ENCODE results near the gene ZSCAN10. TPM values are rescaled to one million over a fixed set of nuclear protein-coding genes. Genes with fewer than 3 reads are reported as not detected.

ZSCAN10 gene
- total RNA-seq, 1 donor = not detected

DNA sequence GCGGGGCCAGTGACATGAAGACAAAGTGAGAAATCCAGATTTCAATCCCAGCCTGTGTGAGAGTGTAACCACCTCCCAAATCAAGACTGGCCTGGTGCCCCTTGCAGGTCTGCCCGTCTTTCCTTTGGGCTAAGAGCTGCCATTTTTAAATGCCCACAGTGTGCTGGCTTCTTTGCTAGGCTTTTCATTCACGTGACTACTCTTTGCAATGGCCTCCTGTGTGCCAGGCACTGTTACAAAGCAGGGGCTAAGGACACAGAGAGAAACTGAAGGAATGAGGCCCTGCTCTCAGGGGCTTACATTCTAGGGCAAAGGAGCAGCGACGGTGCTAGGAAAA, 269 bp upstream of the ZSCAN10 start:
- DNase-seq (ENCODE audit: low read depth) = no peak
- H3K4me3 ChIP-seq (ENCODE audit: low read depth, low read length) = no peak overlapping the region
- TF ChIP-seq CTCF (IDR thresholded peaks at IDR 0.05; ENCODE audit: insufficient read depth, low read depth, low read length) = no peak

DNA sequence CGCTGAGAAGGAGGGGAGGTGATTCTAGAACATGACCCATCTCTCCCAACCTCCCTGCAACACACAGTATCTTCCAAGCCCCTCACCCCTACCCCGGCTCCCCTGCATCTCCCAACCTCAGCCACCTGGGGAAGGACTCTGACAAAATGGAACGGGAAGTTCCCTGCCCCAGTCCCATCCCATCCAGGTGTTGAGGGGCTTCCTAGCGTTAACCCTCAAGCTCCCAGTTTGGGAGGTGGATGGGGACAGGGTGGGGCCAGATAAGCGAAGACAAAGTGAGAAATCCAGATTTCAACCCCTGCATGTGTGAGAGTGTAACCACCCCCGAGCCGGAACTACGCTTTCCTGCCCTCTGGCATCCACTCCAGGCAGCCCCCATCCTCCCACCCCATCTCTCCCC, 1.8 kb downstream of the ZSCAN10 start:
- DNase-seq (ENCODE audit: low read depth) = no peak
- H3K4me3 ChIP-seq (ENCODE audit: low read depth, low read length) = no peak overlapping the region

GRCh38 chr16:3096362-3096761, 2.7 kb downstream of the ZSCAN10 start:
- TF ChIP-seq CTCF (IDR thresholded peaks at IDR 0.05; ENCODE audit: insufficient read depth, low read depth, low read length) = no peak
- no peak for DNase-seq (ENCODE audit: low read depth)

More for the DNA sequence above, 1.8 kb downstream of the ZSCAN10 start:
- no peak for TF ChIP-seq CTCF (IDR thresholded peaks at IDR 0.05; ENCODE audit: insufficient read depth, low read depth, low read length)

GRCh38 chr16:3095869-3096268, 3.2 kb downstream of the ZSCAN10 start:
- no peak for DNase-seq (ENCODE audit: low read depth)
- no peak overlapping the region for H3K4me3 ChIP-seq (ENCODE audit: low read depth, low read length)
- peak; percentile 39 for TF ChIP-seq CTCF (IDR thresholded peaks at IDR 0.05; ENCODE audit: insufficient read depth, low read depth, low read length)

More at GRCh38 chr16:3096362-3096761, 2.7 kb downstream of the ZSCAN10 start:
- no peak overlapping the region for H3K4me3 ChIP-seq (ENCODE audit: low read depth, low read length)

DNA sequence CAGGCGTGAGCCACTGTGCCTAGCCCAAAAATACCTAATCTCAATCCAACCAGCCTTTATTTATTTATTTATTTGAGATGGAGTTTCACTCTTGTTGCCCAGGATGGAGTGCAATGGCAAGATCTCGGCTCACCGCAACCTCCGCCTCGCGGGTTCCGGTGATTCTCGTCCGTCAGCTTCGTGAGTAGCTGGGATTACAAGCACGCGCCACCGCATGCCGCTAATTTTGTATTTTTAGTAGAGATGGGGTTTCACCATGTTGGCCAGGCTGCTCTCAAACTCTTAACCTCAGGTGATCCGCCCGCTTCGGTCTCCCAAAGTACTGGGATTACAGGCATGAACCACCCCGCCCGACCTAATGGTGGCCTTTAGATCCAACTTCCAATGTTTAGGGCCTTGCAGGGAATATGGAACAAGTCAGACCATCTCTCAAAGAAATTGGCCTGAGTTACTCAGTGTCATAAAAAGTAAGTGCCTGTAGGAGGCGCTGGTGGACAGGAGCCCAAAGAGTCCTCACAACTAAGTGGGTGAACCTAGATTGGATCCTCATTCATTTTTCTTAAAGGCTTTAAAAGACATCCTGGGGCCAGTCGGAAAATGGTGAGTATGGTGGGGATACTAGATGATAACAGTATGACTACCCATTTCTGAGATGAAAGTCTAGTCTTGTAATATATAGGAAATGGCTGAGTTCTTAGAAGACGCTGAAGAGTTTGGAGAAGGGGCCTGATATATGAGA, 4.6 kb downstream of the ZSCAN10 start:
- H3K4me3 ChIP-seq (ENCODE audit: low read depth, low read length) = no peak overlapping the region
- TF ChIP-seq CTCF (IDR thresholded peaks at IDR 0.05; ENCODE audit: insufficient read depth, low read depth, low read length) = peak; percentile 76
- peak; percentile 57 for DNase-seq (ENCODE audit: low read depth)

GRCh38 chr16:3092501-3092941, 6.6 kb downstream of the ZSCAN10 start:
- DNase-seq (ENCODE audit: low read depth) = no peak
- TF ChIP-seq CTCF (IDR thresholded peaks at IDR 0.05; ENCODE audit: insufficient read depth, low read depth, low read length) = no peak
- H3K4me3 ChIP-seq (ENCODE audit: low read depth, low read length) = no peak overlapping the region

- DNase-seq (ENCODE audit: low read depth) = no peak
- TF ChIP-seq CTCF (IDR thresholded peaks at IDR 0.05; ENCODE audit: insufficient read depth, low read depth, low read length) = no peak
Observed at GRCh38 chr16:3091551-3091950, 7.5 kb downstream of the ZSCAN10 start.

More at GRCh38 chr16:3091551-3091950, 7.5 kb downstream of the ZSCAN10 start:
- no peak overlapping the region for H3K4me3 ChIP-seq (ENCODE audit: low read depth, low read length)

Measured in fibroblast of villous mesenchyme (primary cell).